GM12878 (cell line): Measurements from ENCODE around the gene TMEM223. TPM values are rescaled to one million over a fixed set of nuclear protein-coding genes. Genes with fewer than 3 reads are reported as not detected.
"Not testable (repeated sequence)": the region's sequence is repeated elsewhere in the genome, so short reads cannot be mapped to it uniquely, and the experiment has no call there.

ENCODE experiments used
- ATAC-seq: fragments of 200-7000 bp; cut with Tn5 transposase; 3 replicates; pipeline ENCODE4 v1.9.1; 2020; ENCODE audit warnings: mild to moderate bottlenecking, moderate library complexity
- BruUV-seq: library from RNA; stranded (reverse); fragments of 400-500 nt; replicated peaks from 2 replicates; lab custom pipeline; 2021; lab: Mats Ljungman, UMichigan
- CTCF ChIA-PET: fragments of 300-600 bp; sonication (Branson Sonifier 250); formaldehyde crosslinking; extraction: SDS; loops from one replicate; lab custom pipeline; 2021; ENCODE audit warnings: inconsistent platforms; lab: Yijun Ruan, JAX
- POLR2A ChIA-PET: fragments of 350-600 bp; formaldehyde crosslinking; extraction: SDS; loops from one replicate; lab custom pipeline; 2021; ENCODE audit warnings: inconsistent platforms; lab: Charles Lee
- RAD21 ChIA-PET: fragments of 300-600 bp; sonication (Branson Sonifier 250); formaldehyde crosslinking; loops from one replicate; lab custom pipeline; 2023; ENCODE audit warnings: antibody characterized with exemption; ENCODE audit not compliant: unreplicated experiment; lab: Charles Lee
- SMC1A ChIA-PET: fragments of 300-600 bp; sonication (Branson Sonifier 250); formaldehyde crosslinking; loops from one replicate; lab custom pipeline; 2023; ENCODE audit not compliant: unreplicated experiment, uncharacterized antibody; lab: Charles Lee
- DNase-seq: peaks from one replicate; pipeline ENCODE4 v3.0.0-alpha.2; 2011; ENCODE audit warnings: low read depth, low spot score
- FAIRE-seq: peaks from 3 replicates; lab custom pipeline; 2011; peaks lifted over from hg19 to GRCh38; lab: Jason Lieb, UNC
- H2AFZ ChIP-seq: 2 replicates; pipeline ENCODE4 v1.6.0; 2011; ENCODE audit warnings: low read depth, low read length, control low read depth; ENCODE audit not compliant: control insufficient read depth
- H3K27ac ChIP-seq: 2 replicates; pipeline ENCODE4 v1.5.1; 2011; ENCODE audit warnings: control low read depth; ENCODE audit not compliant: control insufficient read depth, insufficient read depth
- H3K27me3 ChIP-seq, 2 experiments: replicated peaks in 1 of 2; 2 replicates each; pipeline versions ENCODE4 v1.6.0 to v1.6.1; 2011; ENCODE audit warnings: low read length in 1 of 2; ENCODE audit not compliant: control insufficient read depth in 2 of 2, insufficient read depth in 2 of 2
- H3K36me3 ChIP-seq, 2 experiments: 2 replicates each; pipeline ENCODE4 v1.5.1; 2011; ENCODE audit warnings: low read length in 1 of 2; ENCODE audit not compliant: control insufficient read depth in 2 of 2, insufficient read depth in 2 of 2
- H3K4me1 ChIP-seq: 2 replicates; pipeline ENCODE4 v1.6.1; 2011; ENCODE audit warnings: mild to moderate bottlenecking, low read length, moderate library complexity, mixed read lengths; ENCODE audit not compliant: control insufficient read depth, insufficient read depth
- H3K4me2 ChIP-seq: 2 replicates; pipeline ENCODE4 v1.6.0; 2011; ENCODE audit warnings: control low read depth; ENCODE audit not compliant: control insufficient read depth, insufficient read depth
- H3K4me3 ChIP-seq: fragments of 200-600 bp; sonication (generic); 2 replicates; pipeline ENCODE4 v1.5.1; 2016
- H3K79me2 ChIP-seq: 2 replicates; pipeline ENCODE4 v1.6.0; 2011; ENCODE audit warnings: low read length; ENCODE audit not compliant: control insufficient read depth, insufficient read depth
- H3K9ac ChIP-seq: 2 replicates; pipeline ENCODE4 v1.8.0; 2011; ENCODE audit warnings: low read length, control low read depth, mixed read lengths; ENCODE audit not compliant: control insufficient read depth, insufficient read depth
- H3K9me3 ChIP-seq: replicated peaks from 3 replicates; pipeline ENCODE4 v1.5.1; 2011; ENCODE audit warnings: mild to moderate bottlenecking, low read length; ENCODE audit not compliant: control insufficient read depth, insufficient read depth
- H4K20me1 ChIP-seq: 2 replicates; pipeline ENCODE4 v1.6.0; 2011; ENCODE audit not compliant: control insufficient read depth, insufficient read depth
- DPF2 ChIP-seq: fragments of 450-650 bp; IDR thresholded peaks from 2 replicates; pipeline ENCODE4 v1.6.1; 2017; ENCODE audit warnings: mild to moderate bottlenecking
- IRF5 ChIP-seq: fragments of 450-650 bp; IDR thresholded peaks from 2 replicates; pipeline ENCODE4 v1.6.1; 2017; ENCODE audit warnings: borderline replicate concordance
- NR2F1 ChIP-seq: fragments of 450-650 bp; conservative IDR thresholded peaks from 2 replicates; pipeline ENCODE4 v1.6.1; 2017; ENCODE audit warnings: mild to moderate bottlenecking
- PAX8 ChIP-seq: fragments of 450-650 bp; IDR thresholded peaks from 2 replicates; pipeline ENCODE4 v1.6.1; 2017; ENCODE audit warnings: mild to moderate bottlenecking, moderate library complexity
- POLR2A ChIP-seq: IDR thresholded peaks from 2 replicates; pipeline ENCODE4 v1.6.1; 2011; ENCODE audit warnings: low read depth, mild to moderate bottlenecking, low read length
- POU2F2 ChIP-seq: IDR thresholded peaks from 3 replicates; pipeline ENCODE4 v1.6.1; 2011; ENCODE audit warnings: low read depth, mild to moderate bottlenecking, low read length, borderline replicate concordance
- RB1 ChIP-seq: fragments of 450-650 bp; formaldehyde crosslinking; IDR thresholded peaks from 2 replicates; pipeline ENCODE4 v1.6.1; 2017; ENCODE audit warnings: mild to moderate bottlenecking, borderline replicate concordance
- STAT1 ChIP-seq: fragments of 450-650 bp; conservative IDR thresholded peaks from 2 replicates; pipeline ENCODE4 v1.6.1; 2014; ENCODE audit warnings: antibody characterized with exemption, mild to moderate bottlenecking
- WGBS: methylation state at CpG from one replicate; pipeline ENCODE4 v1.1.6; 2016; ENCODE audit warnings: low lambda C conversion rate; ENCODE audit not compliant: insufficient replicate concordance, insufficient coverage; ENCODE audit errors: missing lambda C conversion rate; 5-methylcytosine and 5-hydroxymethylcytosine counted together
- in situ Hi-C: fragments of 300-500 bp; cut with MboI; formaldehyde crosslinking; loops from 9 replicates; pipeline ENCODE4 v1.14.3; 2018; ENCODE audit warnings: mixed read lengths
- intact Hi-C: fragments of 100-400 bp; cut with micrococcal nuclease; formaldehyde crosslinking; loops from one replicate; pipeline ENCODE4 v1.14.2; 2022; ENCODE audit not compliant: unreplicated experiment
- polyA plus RNA-seq, 11 experiments: library from polyadenylated mRNA; depleted of rRNA in 4 of 11; unstranded in 6 of 11; stranded (reverse) in 5 of 11; fragments of >200 nt; fragmentation: Nextera tagmentation in 4 of 11; fragmentation: Illumina TruSeq in 1 of 11; extraction: Ambion mirVana in 4 of 11; extraction: Trizol in 1 of 11; gene quantifications; 1 replicate in 1 of 11; 2 replicates in 10 of 11; pipeline versions ENCODE4 v1.2.1 to v1.2.3, GENCODE V29; 2011 to 2016; ENCODE audit warnings: inconsistent platforms in 2 of 11, missing spikeins in 2 of 11, low read depth in 1 of 11
- total RNA-seq, 4 experiments: library from RNA; depleted of rRNA in 3 of 4; stranded (reverse); fragments of >200 nt in 3 of 4; fragmentation: Illumina TruSeq in 1 of 4; extraction: Trizol in 1 of 4; gene quantifications; 2 replicates each; pipeline versions ENCODE4 v1.2.1 to v1.2.3, GENCODE V29; 2013 to 2021
- TF ChIP-seq, protein P1 (sequence below): fragments of 450-650 bp; IDR thresholded peaks from 2 replicates; pipeline ENCODE4 v1.6.1; 2016; ENCODE audit warnings: mild to moderate bottlenecking, moderate library complexity, borderline replicate concordance
- TF ChIP-seq, protein P2 (sequence below): fragments of 450-650 bp; IDR thresholded peaks from 2 replicates; pipeline ENCODE4 v1.6.1; 2018; ENCODE audit warnings: borderline replicate concordance, mild to moderate bottlenecking; ENCODE audit not compliant: partially characterized antibody

TMEM223 gene
- total and polyA plus RNA-seq, 10 of the 15 experiments (the other 5 are each of a cell fraction or from before 2014, with no cell fraction given), result 5.3 to 33.2 (median 14.0) TPM

DNA sequence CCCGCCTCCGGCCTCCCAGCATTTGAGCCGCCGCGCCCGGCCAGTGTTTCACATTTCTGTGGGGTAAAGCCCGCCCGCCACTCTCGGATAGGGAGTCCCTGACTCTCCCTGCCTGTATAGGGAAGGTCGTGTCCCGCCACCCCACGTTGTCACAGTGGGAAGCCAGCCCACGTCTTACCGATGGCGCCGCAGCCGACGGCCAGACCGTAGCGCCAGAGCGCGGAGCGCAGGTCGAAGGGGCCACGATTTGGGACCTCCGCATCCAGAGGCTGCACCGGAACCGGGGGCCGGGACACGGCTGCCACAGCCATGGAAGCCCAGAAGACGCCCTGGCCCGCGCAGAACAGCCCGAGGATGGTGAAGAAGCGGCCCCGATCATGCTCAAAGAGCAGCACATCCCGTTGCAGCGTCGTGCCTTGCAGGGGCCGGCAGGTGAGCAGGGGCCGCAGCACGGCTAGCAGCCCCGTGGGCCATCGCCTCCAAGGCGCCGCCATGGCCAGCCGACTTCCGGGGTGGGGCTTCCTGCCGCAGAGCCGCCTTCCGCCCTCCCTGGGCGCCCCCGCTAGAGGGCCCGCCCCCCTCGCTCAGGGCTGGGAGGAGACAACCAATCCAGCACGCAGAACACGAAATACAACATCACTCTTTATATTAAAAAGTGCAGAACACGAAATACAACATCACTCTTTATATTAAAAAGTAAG, at the start of gene TMEM223 (continued):
- TF ChIP-seq RB1 (0 out of 2 replicates have a peak, but pooled peaks have one; percentile 23), POU2F2 (peak; percentile 87; the same call in 2 of the 3 replicates)

GRCh38 chr11:62840721-62841360, 49.0 kb upstream of the TMEM223 start:
- H3K9me3 ChIP-seq, H4K20me1 ChIP-seq, H3K4me1 ChIP-seq, H3K36me3 ChIP-seq, FAIRE-seq, DNase-seq, BruUV-seq, in situ Hi-C loops, H3K27me3 ChIP-seq: not testable (repeated sequence)
- RAD21 ChIA-PET, result interaction anchor here (0.9 to 2.9 kb wide), 13 partner anchors 9 to 285 kb away, joined by 3 to 31 read pairs (median 4); partner anchors contain the start of genes HNRNPUL2, POLR2G, STX5 and TMEM179B
- WGBS, result under 1% methylated on average over 41 of the region's 41 CpGs
- peak overlapping the region; percentile 97 for H3K9ac ChIP-seq
- peaks cover 22% of the 10 kb centered on the region for H3K79me2 ChIP-seq
- H2AFZ ChIP-seq, result peak overlapping the region; percentile 48; the same call in 1 of the 2 replicates
- POLR2A ChIA-PET, result interaction anchor here (0.7 to 3.4 kb wide), 26 partner anchors 9 to 296 kb away, joined by 3 to 92 read pairs (median 5); partner anchors contain the start of genes HNRNPUL2, LBHD1, NXF1 and POLR2G
- H3K4me2 ChIP-seq, result peak overlapping the region; percentile 91
- peak overlapping the region; percentile 79 for H3K4me3 ChIP-seq
- intact Hi-C loops, result loop anchor here (1.0 to 2.0 kb wide), 4 partner anchors 15 to 160 kb away; partner anchors contain the start of genes SLC3A2 and TTC9C
- SMC1A ChIA-PET, result interaction anchor here (1.2 to 3.0 kb wide), 8 partner anchors 9 to 176 kb away, joined by 3 to 36 read pairs (median 6); partner anchors contain the start of genes C11orf98, CSKMT, STX5 and TEX54
- ATAC-seq, result peak; percentile 29
- peak overlapping the region; percentile 99 for H3K27ac ChIP-seq
- CTCF ChIA-PET, result interaction anchor here (0.6 to 3.4 kb wide), 12 partner anchors 10 to 285 kb away, joined by 3 to 28 read pairs (median 4); partner anchors contain the start of gene TMEM179B
- TF ChIP-seq PAX8, result peak; percentile 46
- peak; percentile 61; the same call in 1 of the 2 replicates for TF ChIP-seq STAT1
- peak; percentile 82 for TF ChIP-seq NR2F1
- TF ChIP-seq, protein P1, sequence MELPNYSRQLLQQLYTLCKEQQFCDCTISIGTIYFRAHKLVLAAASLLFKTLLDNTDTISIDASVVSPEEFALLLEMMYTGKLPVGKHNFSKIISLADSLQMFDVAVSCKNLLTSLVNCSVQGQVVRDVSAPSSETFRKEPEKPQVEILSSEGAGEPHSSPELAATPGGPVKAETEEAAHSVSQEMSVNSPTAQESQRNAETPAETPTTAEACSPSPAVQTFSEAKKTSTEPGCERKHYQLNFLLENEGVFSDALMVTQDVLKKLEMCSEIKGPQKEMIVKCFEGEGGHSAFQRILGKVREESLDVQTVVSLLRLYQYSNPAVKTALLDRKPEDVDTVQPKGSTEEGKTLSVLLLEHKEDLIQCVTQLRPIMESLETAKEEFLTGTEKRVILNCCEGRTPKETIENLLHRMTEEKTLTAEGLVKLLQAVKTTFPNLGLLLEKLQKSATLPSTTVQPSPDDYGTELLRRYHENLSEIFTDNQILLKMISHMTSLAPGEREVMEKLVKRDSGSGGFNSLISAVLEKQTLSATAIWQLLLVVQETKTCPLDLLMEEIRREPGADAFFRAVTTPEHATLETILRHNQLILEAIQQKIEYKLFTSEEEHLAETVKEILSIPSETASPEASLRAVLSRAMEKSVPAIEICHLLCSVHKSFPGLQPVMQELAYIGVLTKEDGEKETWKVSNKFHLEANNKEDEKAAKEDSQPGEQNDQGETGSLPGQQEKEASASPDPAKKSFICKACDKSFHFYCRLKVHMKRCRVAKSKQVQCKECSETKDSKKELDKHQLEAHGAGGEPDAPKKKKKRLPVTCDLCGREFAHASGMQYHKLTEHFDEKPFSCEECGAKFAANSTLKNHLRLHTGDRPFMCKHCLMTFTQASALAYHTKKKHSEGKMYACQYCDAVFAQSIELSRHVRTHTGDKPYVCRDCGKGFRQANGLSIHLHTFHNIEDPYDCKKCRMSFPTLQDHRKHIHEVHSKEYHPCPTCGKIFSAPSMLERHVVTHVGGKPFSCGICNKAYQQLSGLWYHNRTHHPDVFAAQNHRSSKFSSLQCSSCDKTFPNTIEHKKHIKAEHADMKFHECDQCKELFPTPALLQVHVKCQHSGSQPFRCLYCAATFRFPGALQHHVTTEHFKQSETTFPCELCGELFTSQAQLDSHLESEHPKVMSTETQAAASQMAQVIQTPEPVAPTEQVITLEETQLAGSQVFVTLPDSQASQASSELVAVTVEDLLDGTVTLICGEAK, result 0 out of 2 replicates have a peak, but pooled peaks have one; percentile 18
- TF ChIP-seq, protein P2, sequence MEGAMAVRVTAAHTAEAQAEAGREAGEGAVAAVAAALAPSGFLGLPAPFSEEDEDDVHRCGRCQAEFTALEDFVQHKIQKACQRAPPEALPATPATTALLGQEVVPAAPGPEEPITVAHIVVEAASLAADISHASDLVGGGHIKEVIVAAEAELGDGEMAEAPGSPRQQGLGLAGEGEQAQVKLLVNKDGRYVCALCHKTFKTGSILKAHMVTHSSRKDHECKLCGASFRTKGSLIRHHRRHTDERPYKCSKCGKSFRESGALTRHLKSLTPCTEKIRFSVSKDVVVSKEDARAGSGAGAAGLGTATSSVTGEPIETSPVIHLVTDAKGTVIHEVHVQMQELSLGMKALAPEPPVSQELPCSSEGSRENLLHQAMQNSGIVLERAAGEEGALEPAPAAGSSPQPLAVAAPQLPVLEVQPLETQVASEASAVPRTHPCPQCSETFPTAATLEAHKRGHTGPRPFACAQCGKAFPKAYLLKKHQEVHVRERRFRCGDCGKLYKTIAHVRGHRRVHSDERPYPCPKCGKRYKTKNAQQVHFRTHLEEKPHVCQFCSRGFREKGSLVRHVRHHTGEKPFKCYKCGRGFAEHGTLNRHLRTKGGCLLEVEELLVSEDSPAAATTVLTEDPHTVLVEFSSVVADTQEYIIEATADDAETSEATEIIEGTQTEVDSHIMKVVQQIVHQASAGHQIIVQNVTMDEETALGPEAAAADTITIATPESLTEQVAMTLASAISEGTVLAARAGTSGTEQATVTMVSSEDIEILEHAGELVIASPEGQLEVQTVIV, result peak; percentile 31
- TF ChIP-seq DPF2, result peak; percentile 38
- TF ChIP-seq POLR2A, result 0 out of 2 replicates have a peak, but pooled peaks have one; percentile 9
- TF ChIP-seq IRF5, result peak; percentile 39; the same call in 1 of the 2 replicates
